HepG2 (cell line): Measurements from ENCODE around the gene CDK2AP2. TPM values are rescaled to one million over a fixed set of nuclear protein-coding genes. Genes with fewer than 3 reads are reported as not detected.

Experiments used
- ATAC-seq: fragments of 200-7000 bp; cut with Tn5 transposase; 3 replicates; pipeline ENCODE4 v1.9.1; 2020; ENCODE audit warnings: mild to moderate bottlenecking, moderate library complexity
- BruUV-seq: library from RNA; stranded (reverse); fragments of 400-500 nt; replicated peaks from 2 replicates; lab custom pipeline; 2021; lab: Mats Ljungman, UMichigan
- CTCF ChIA-PET: fragments of 300-600 bp; formaldehyde crosslinking; extraction: SDS; loops from one replicate; lab custom pipeline; 2021; ENCODE audit warnings: low total read pairs, inconsistent platforms, low intra/inter-chr PET ratio; lab: Yijun Ruan, JAX
- POLR2A ChIA-PET: fragments of 350-600 bp; sonication (Branson Sonifier 250); formaldehyde crosslinking; loops from one replicate; lab custom pipeline; 2020; ENCODE audit warnings: antibody characterized with exemption, inconsistent platforms; lab: Yijun Ruan, JAX
- DNase-seq: peaks from one replicate; pipeline ENCODE4 v3.0.0-alpha.2; 2015; ENCODE audit warnings: low spot score
- FAIRE-seq: peaks from 3 replicates; lab custom pipeline; 2011; peaks lifted over from hg19 to GRCh38; lab: Jason Lieb, UNC
- H2AFZ ChIP-seq: one replicate; pipeline ENCODE4 v1.6.1; 2011; ENCODE audit warnings: low read length, inconsistent platforms
- H3K27ac ChIP-seq: fragments of 300-600 bp; 3 replicates; pipeline ENCODE4 v1.8.0; 2011; ENCODE audit warnings: mixed run types, mild to moderate bottlenecking, mixed read lengths, low read length, inconsistent platforms; ENCODE audit not compliant: insufficient read depth; ENCODE audit errors: extremely low read length
- H3K27me3 ChIP-seq, 2 experiments: fragments of 200-600 bp in 1 of 2; 2 replicates in 1 of 2; 3 replicates in 1 of 2; pipeline versions ENCODE4 v1.6.0 to v1.8.0; 2011; ENCODE audit warnings: low read length in 2 of 2, mild to moderate bottlenecking in 2 of 2, moderate library complexity in 2 of 2, inconsistent platforms in 1 of 2; ENCODE audit not compliant: insufficient read depth in 2 of 2, control insufficient read depth in 1 of 2
- H3K36me3 ChIP-seq, 2 experiments: fragments of 200-600 bp in 1 of 2; replicated peaks in 1 of 2; 2 replicates in 1 of 2; 3 replicates in 1 of 2; pipeline versions ENCODE4 v1.5.1 to v1.8.0; 2011; ENCODE audit warnings: low read length in 2 of 2, inconsistent platforms in 1 of 2; ENCODE audit not compliant: insufficient read depth in 2 of 2, control insufficient read depth in 1 of 2
- H3K4me1 ChIP-seq: 2 replicates; pipeline ENCODE4 v1.5.1; 2012; ENCODE audit warnings: low read length, inconsistent platforms; ENCODE audit not compliant: insufficient read depth
- H3K4me2 ChIP-seq: 2 replicates; pipeline ENCODE4 v1.6.0; 2011; ENCODE audit warnings: low read depth, low read length, inconsistent platforms
- H3K4me3 ChIP-seq, 3 experiments: fragments of 200-600 bp in 1 of 3; sonication (generic), shearing (Covaris generic) in 1 of 3; replicated peaks in 1 of 3; 2 replicates each; pipeline ENCODE4 v1.5.1; 2011 to 2016; ENCODE audit warnings: low read length in 3 of 3, inconsistent platforms in 2 of 3, low read depth in 2 of 3, mild to moderate bottlenecking in 2 of 3, control low read depth in 1 of 3, mixed read lengths in 1 of 3; ENCODE audit not compliant: insufficient read depth in 1 of 3
- H3K79me2 ChIP-seq: one replicate; pipeline ENCODE4 v1.6.1; 2011; ENCODE audit warnings: low read length, inconsistent platforms; ENCODE audit not compliant: insufficient read depth
- H3K9ac ChIP-seq: 2 replicates; pipeline ENCODE4 v1.6.0; 2011; ENCODE audit warnings: mild to moderate bottlenecking, low read depth, low read length, inconsistent platforms; ENCODE audit not compliant: insufficient read depth
- H3K9me3 ChIP-seq: 2 replicates; pipeline ENCODE4 v1.5.1; 2012; ENCODE audit warnings: mild to moderate bottlenecking, low read length
- H4K20me1 ChIP-seq: 2 replicates; pipeline ENCODE4 v1.6.0; 2011; ENCODE audit warnings: inconsistent platforms, mild to moderate bottlenecking, low read length, moderate library complexity; ENCODE audit not compliant: insufficient read depth
- CERS6 ChIP-seq: sonication (generic); formaldehyde crosslinking; IDR thresholded peaks from 2 replicates; pipeline ENCODE4 v1.5.0; 2020; ENCODE audit warnings: missing genetic modification reagents
- CREBL2 ChIP-seq: sonication (generic); formaldehyde crosslinking; IDR thresholded peaks from 2 replicates; pipeline ENCODE4 v1.8.1; 2023; ENCODE audit warnings: missing genetic modification reagents, mild to moderate bottlenecking, borderline replicate concordance
- GATAD1 ChIP-seq: IDR thresholded peaks from 2 replicates; pipeline ENCODE4 v1.6.1; 2016; ENCODE audit warnings: missing genetic modification reagents, missing compliant biosample characterization
- KDM5B ChIP-seq: sonication (generic); formaldehyde crosslinking; IDR thresholded peaks from 2 replicates; pipeline ENCODE4 v1.4.0; 2020; ENCODE audit warnings: missing genetic modification reagents, mild to moderate bottlenecking, borderline replicate concordance
- NAIF1 ChIP-seq: sonication (generic); formaldehyde crosslinking; IDR thresholded peaks from 2 replicates; pipeline ENCODE4 v1.5.0; 2020; ENCODE audit warnings: mild to moderate bottlenecking, missing genetic modification reagents, borderline replicate concordance
- PCBP1 ChIP-seq: fragments of 200-400 bp; formaldehyde crosslinking; IDR thresholded peaks from 2 replicates; pipeline ENCODE4 v1.6.1; 2017; ENCODE audit warnings: mild to moderate bottlenecking, low read depth, low read length, borderline replicate concordance
- PHF21A ChIP-seq: sonication (generic); formaldehyde crosslinking; IDR thresholded peaks from 2 replicates; pipeline ENCODE4 v1.5.0; 2020; ENCODE audit warnings: mild to moderate bottlenecking, missing genetic modification reagents
- SPEN ChIP-seq: sonication (generic); formaldehyde crosslinking; IDR thresholded peaks from 2 replicates; pipeline ENCODE4 v1.5.1; 2020; ENCODE audit warnings: low read depth, mild to moderate bottlenecking, missing genetic modification reagents
- TCF7L2 ChIP-seq: IDR thresholded peaks from 2 replicates; pipeline ENCODE4 v1.6.1; 2011; ENCODE audit warnings: mild to moderate bottlenecking, low read depth, low read length, moderate library complexity
- TEAD2 ChIP-seq: sonication (generic); formaldehyde crosslinking; IDR thresholded peaks from 2 replicates; pipeline ENCODE4 v1.9.0; 2021; ENCODE audit warnings: missing genetic modification reagents
- ZBTB38 ChIP-seq: sonication (generic); formaldehyde crosslinking; IDR thresholded peaks from 2 replicates; pipeline ENCODE4 v1.5.1; 2020; ENCODE audit warnings: mild to moderate bottlenecking, missing genetic modification reagents
- ZNF121 ChIP-seq: sonication (generic); formaldehyde crosslinking; IDR thresholded peaks from 2 replicates; pipeline ENCODE4 v1.5.0; 2020; ENCODE audit warnings: mild to moderate bottlenecking, missing genetic modification reagents
- ZNF225 ChIP-seq: sonication (generic); formaldehyde crosslinking; IDR thresholded peaks from 2 replicates; pipeline ENCODE4 v1.4.0; 2020; ENCODE audit warnings: mild to moderate bottlenecking, missing genetic modification reagents
- ZNF256 ChIP-seq: sonication (generic); formaldehyde crosslinking; conservative IDR thresholded peaks from 2 replicates; pipeline ENCODE4 v1.4.0; 2020; ENCODE audit warnings: missing genetic modification reagents
- ZNF577 ChIP-seq: sonication (generic); formaldehyde crosslinking; IDR thresholded peaks from 2 replicates; pipeline ENCODE4 v1.4.0; 2020; ENCODE audit warnings: mild to moderate bottlenecking, low read depth, missing genetic modification reagents, borderline replicate concordance
- ZNF614 ChIP-seq: IDR thresholded peaks from 2 replicates; pipeline ENCODE4 v1.6.1; 2018; ENCODE audit warnings: missing biosample characterization, missing genetic modification reagents, inconsistent platforms, borderline replicate concordance
- WGBS: methylation state at CpG from one replicate; pipeline ENCODE4 v1.1.6; 2017; ENCODE audit warnings: low lambda C conversion rate; 5-methylcytosine and 5-hydroxymethylcytosine counted together
- in situ Hi-C: cut with HindIII; loops from 2 replicates; pipeline ENCODE4 v1.10.0; 2017; ENCODE audit warnings: low pct_unique_long_range_greater_than_20kb; ENCODE audit not compliant: extremely low pct_ligation_motif_present
- intact Hi-C: fragments of 100-400 bp; cut with micrococcal nuclease; formaldehyde crosslinking; loops from one replicate; pipeline ENCODE4 v1.10.0; 2022; ENCODE audit not compliant: unreplicated experiment
- polyA plus RNA-seq, 8 experiments: library from polyadenylated mRNA; depleted of rRNA in 3 of 8; stranded (reverse) in 7 of 8; unstranded in 1 of 8; fragments of >200 nt; fragmentation: Illumina TruSeq in 4 of 8; extraction: Trizol in 4 of 8; gene quantifications; 2 replicates each; pipeline versions ENCODE4 v1.2.1 to v1.2.3, GENCODE V29; 2011 to 2016; ENCODE audit warnings: low read depth in 4 of 8, missing spikeins in 1 of 8, mixed read lengths in 1 of 8; ENCODE audit not compliant: insufficient read depth in 1 of 8
- total RNA-seq, 5 experiments: library from RNA; depleted of rRNA; stranded (reverse); fragments of >200 nt; fragmentation: Illumina TruSeq; extraction: Trizol; gene quantifications; 2 replicates each; pipeline ENCODE4 v1.2.3, GENCODE V29; 2016; ENCODE audit warnings: low read depth in 1 of 5
- TF ChIP-seq, protein P1 (sequence below): sonication (generic); formaldehyde crosslinking; IDR thresholded peaks from 2 replicates; pipeline ENCODE4 v1.4.0; 2020; ENCODE audit warnings: missing genetic modification reagents, mild to moderate bottlenecking, borderline replicate concordance
- TF ChIP-seq, protein P2 (sequence below): sonication (generic); formaldehyde crosslinking; IDR thresholded peaks from 2 replicates; pipeline ENCODE4 v1.5.0; 2020; ENCODE audit warnings: mild to moderate bottlenecking, missing genetic modification reagents

CDK2AP2 gene
- total and polyA plus RNA-seq, 2 of the 13 experiments (the other 11 are each of a cell fraction or from before 2014, with no cell fraction given) = 15.0 to 23.2 TPM

- no peak for TF ChIP-seq TCF7L2
- TF ChIP-seq, protein P1, sequence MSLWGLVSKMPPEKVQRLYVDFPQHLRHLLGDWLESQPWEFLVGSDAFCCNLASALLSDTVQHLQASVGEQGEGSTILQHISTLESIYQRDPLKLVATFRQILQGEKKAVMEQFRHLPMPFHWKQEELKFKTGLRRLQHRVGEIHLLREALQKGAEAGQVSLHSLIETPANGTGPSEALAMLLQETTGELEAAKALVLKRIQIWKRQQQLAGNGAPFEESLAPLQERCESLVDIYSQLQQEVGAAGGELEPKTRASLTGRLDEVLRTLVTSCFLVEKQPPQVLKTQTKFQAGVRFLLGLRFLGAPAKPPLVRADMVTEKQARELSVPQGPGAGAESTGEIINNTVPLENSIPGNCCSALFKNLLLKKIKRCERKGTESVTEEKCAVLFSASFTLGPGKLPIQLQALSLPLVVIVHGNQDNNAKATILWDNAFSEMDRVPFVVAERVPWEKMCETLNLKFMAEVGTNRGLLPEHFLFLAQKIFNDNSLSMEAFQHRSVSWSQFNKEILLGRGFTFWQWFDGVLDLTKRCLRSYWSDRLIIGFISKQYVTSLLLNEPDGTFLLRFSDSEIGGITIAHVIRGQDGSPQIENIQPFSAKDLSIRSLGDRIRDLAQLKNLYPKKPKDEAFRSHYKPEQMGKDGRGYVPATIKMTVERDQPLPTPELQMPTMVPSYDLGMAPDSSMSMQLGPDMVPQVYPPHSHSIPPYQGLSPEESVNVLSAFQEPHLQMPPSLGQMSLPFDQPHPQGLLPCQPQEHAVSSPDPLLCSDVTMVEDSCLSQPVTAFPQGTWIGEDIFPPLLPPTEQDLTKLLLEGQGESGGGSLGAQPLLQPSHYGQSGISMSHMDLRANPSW (CRISPR knock-in tag) = no peak
- no peak for TF ChIP-seq CERS6
- no peak for TF ChIP-seq PCBP1
- TF ChIP-seq, protein P2, sequence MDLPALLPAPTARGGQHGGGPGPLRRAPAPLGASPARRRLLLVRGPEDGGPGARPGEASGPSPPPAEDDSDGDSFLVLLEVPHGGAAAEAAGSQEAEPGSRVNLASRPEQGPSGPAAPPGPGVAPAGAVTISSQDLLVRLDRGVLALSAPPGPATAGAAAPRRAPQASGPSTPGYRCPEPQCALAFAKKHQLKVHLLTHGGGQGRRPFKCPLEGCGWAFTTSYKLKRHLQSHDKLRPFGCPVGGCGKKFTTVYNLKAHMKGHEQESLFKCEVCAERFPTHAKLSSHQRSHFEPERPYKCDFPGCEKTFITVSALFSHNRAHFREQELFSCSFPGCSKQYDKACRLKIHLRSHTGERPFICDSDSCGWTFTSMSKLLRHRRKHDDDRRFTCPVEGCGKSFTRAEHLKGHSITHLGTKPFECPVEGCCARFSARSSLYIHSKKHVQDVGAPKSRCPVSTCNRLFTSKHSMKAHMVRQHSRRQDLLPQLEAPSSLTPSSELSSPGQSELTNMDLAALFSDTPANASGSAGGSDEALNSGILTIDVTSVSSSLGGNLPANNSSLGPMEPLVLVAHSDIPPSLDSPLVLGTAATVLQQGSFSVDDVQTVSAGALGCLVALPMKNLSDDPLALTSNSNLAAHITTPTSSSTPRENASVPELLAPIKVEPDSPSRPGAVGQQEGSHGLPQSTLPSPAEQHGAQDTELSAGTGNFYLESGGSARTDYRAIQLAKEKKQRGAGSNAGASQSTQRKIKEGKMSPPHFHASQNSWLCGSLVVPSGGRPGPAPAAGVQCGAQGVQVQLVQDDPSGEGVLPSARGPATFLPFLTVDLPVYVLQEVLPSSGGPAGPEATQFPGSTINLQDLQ (CRISPR knock-in tag) = no peak
- no peak for TF ChIP-seq GATAD1 (CRISPR knock-in tag)
- TF ChIP-seq ZNF577 = no peak
- TF ChIP-seq NAIF1 (CRISPR knock-in tag) = no peak
- no peak for TF ChIP-seq TEAD2
- TF ChIP-seq ZNF256 (CRISPR knock-in tag) = no peak
- no peak for TF ChIP-seq PHF21A
- TF ChIP-seq SPEN (CRISPR knock-in tag) = no peak
- TF ChIP-seq ZNF225 (CRISPR knock-in tag) = no peak
- TF ChIP-seq CREBL2 = no peak
- TF ChIP-seq KDM5B (CRISPR knock-in tag) = no peak
- TF ChIP-seq ZNF614 (CRISPR knock-in tag) = no peak
- TF ChIP-seq ZNF121 (CRISPR knock-in tag) = no peak
- TF ChIP-seq ZBTB38 (CRISPR knock-in tag) = no peak
- Histone ChIP-seq H3K27ac (no peak overlapping the region), H3K4me3 (no peak overlapping the region), H3K9ac (no peak overlapping the region), H3K9me3 (no peaks in the 10 kb centered on the region), H3K36me3 (no peaks in the 10 kb centered on the region), H3K79me2 (peaks cover 10% of the 10 kb centered on the region), H2AFZ (no peak overlapping the region), H3K4me1 (peaks cover 49% of the 10 kb centered on the region), H4K20me1 (no peaks in the 10 kb centered on the region), H3K27me3 (no peaks in the 10 kb centered on the region), H3K4me2 (no peak overlapping the region)
- DNase-seq (no peak), ATAC-seq (no peak), FAIRE-seq (no peak)
- POLR2A ChIA-PET = no interaction called here
- intact Hi-C loops (no loop called here), in situ Hi-C loops (no loop called here)
- CTCF ChIA-PET = no interaction called here
- no TSS peak for BruUV-seq
- WGBS = 21% methylated on average over 3 of the region's 3 CpGs
These were observed 2.0 kb upstream of the CDK2AP2 start for GRCh38 chr11:67510023-67510345.
